OCI-LY7 (cell line): Measurements from ENCODE around the gene ANKS1B. TPM values are rescaled to one million over a fixed set of nuclear protein-coding genes. Genes with fewer than 3 reads are reported as not detected.

Experiments
- BruUV-seq: library from RNA; stranded (reverse); fragments of 400-500 nt; replicated peaks from 2 replicates; lab custom pipeline; 2021; lab: Mats Ljungman, UMichigan
- CTCF ChIA-PET: fragments of 300-600 bp; sonication (Branson Sonifier 250); formaldehyde crosslinking; loops from one replicate; lab custom pipeline; 2022; ENCODE audit warnings: antibody characterized with exemption; ENCODE audit not compliant: unreplicated experiment; lab: Charles Lee
- POLR2A ChIA-PET: fragments of 300-600 bp; sonication (Branson Sonifier 250); formaldehyde crosslinking; loops from one replicate; lab custom pipeline; 2022; ENCODE audit warnings: antibody characterized with exemption; lab: Charles Lee
- DNase-seq: peaks from one replicate; pipeline ENCODE4 v3.0.0-alpha.2; 2015; ENCODE audit warnings: low spot score
- H2AFZ ChIP-seq: fragments of 200-600 bp; sonication (generic), shearing (Covaris generic); 2 replicates; pipeline ENCODE4 v1.6.1; 2014; ENCODE audit warnings: mild to moderate bottlenecking, antibody characterized with exemption, low read length, moderate library complexity
- H3K27ac ChIP-seq: fragments of 200-600 bp; sonication (generic); 2 replicates; pipeline ENCODE4 v1.5.1; 2014; ENCODE audit warnings: mixed run types, low read depth, mild to moderate bottlenecking, moderate library complexity, low read length, inconsistent platforms; ENCODE audit not compliant: poor library complexity, severe bottlenecking
- H3K36me3 ChIP-seq: fragments of 200-600 bp; sonication (generic); 2 replicates; pipeline ENCODE4 v1.6.1; 2014; ENCODE audit warnings: mild to moderate bottlenecking, antibody characterized with exemption, low read length, moderate library complexity, mixed read lengths; ENCODE audit not compliant: insufficient read depth
- H3K4me1 ChIP-seq: fragments of 200-600 bp; sonication (generic); 2 replicates; pipeline ENCODE4 v1.5.1; 2014; ENCODE audit warnings: mild to moderate bottlenecking, low read length; ENCODE audit not compliant: insufficient read depth, poor library complexity, severe bottlenecking
- H3K4me2 ChIP-seq: fragments of 200-600 bp; sonication (generic); 2 replicates; pipeline ENCODE4 v1.6.1; 2014; ENCODE audit warnings: mild to moderate bottlenecking, low read length
- H3K4me3 ChIP-seq: fragments of 200-600 bp; sonication (generic); 2 replicates; pipeline ENCODE4 v1.5.1; 2014; ENCODE audit warnings: mild to moderate bottlenecking, low read depth, low read length; ENCODE audit not compliant: poor library complexity, severe bottlenecking
- H3K79me2 ChIP-seq: fragments of 200-600 bp; sonication (generic); 2 replicates; pipeline ENCODE4 v1.6.1; 2016; ENCODE audit warnings: low read depth, mild to moderate bottlenecking, low read length, moderate library complexity, mixed read lengths; ENCODE audit not compliant: insufficient read depth
- H3K9me2 ChIP-seq: fragments of 200-600 bp; sonication (generic); 2 replicates; pipeline ENCODE4 v1.6.1; 2016; ENCODE audit warnings: mild to moderate bottlenecking, low read length, mixed read lengths; ENCODE audit not compliant: insufficient read depth
- H3K9me3 ChIP-seq: fragments of 200-600 bp; sonication (generic); 2 replicates; pipeline ENCODE4 v1.6.1; 2014; ENCODE audit warnings: mild to moderate bottlenecking, mixed run types, low read length, mixed read lengths
- H4K20me1 ChIP-seq: fragments of 200-600 bp; sonication (generic); 2 replicates; pipeline ENCODE4 v1.6.1; 2014; ENCODE audit warnings: mild to moderate bottlenecking, antibody characterized with exemption, low read length, moderate library complexity, mixed read lengths; ENCODE audit not compliant: insufficient read depth
- CTCF ChIP-seq: fragments of 200-600 bp; sonication (generic); conservative IDR thresholded peaks from 2 replicates; pipeline ENCODE4 v1.5.1; 2014; ENCODE audit warnings: mild to moderate bottlenecking, antibody characterized with exemption, low read length, moderate library complexity, mixed read lengths
- EZH2phosphoT487 ChIP-seq: fragments of 200-600 bp; sonication (generic); IDR thresholded peaks from 2 replicates; pipeline ENCODE4 v1.6.1; 2018; ENCODE audit warnings: low read depth, borderline replicate concordance, mild to moderate bottlenecking, mixed run types, antibody characterized with exemption, low read length, moderate library complexity, mixed read lengths
- intact Hi-C: fragments of 100-400 bp; cut with micrococcal nuclease; formaldehyde crosslinking; loops from one replicate; pipeline ENCODE4 v1.10.0; 2022; ENCODE audit not compliant: unreplicated experiment
- total RNA-seq, 2 experiments: library from RNA; depleted of rRNA in 1 of 2; stranded (reverse); fragments of >200 nt in 1 of 2; shearing (Covaris generic) in 1 of 2; gene quantifications; 2 replicates each; pipeline ENCODE4 v1.2.3, GENCODE V29; 2014 to 2022

ANKS1B gene
- total RNA-seq, 2 experiments from 2014 or later = 2.9 to 6.0 TPM

GRCh38 chr12:99558109-99558508 lies 426.6 kb downstream of the ANKS1B start:
- intact Hi-C loops = no loop called here
- H3K9me2 ChIP-seq = no peaks in the 10 kb centered on the region
- no peak for DNase-seq
- no peaks in the 10 kb centered on the region for H4K20me1 ChIP-seq
- H3K27ac ChIP-seq = no peak overlapping the region
- H3K36me3 ChIP-seq = peaks cover 17% of the 10 kb centered on the region; the same call in 1 of the 2 replicates
- TF ChIP-seq EZH2phosphoT487 (no peak), CTCF (no peak)
- no peak overlapping the region for H3K4me3 ChIP-seq
- no peaks in the 10 kb centered on the region for H3K4me1 ChIP-seq
- no peaks in the 10 kb centered on the region for H3K79me2 ChIP-seq
- ChIA-PET POLR2A (interaction anchor here (1.0 to 2.0 kb wide), 2 partner anchors 10 to 162 kb away, joined by 3 to 7 read pairs; no protein-coding TSS in a partner anchor), CTCF (no interaction called here)
- BruUV-seq = no TSS peak
- peaks cover 45% of the 10 kb centered on the region for H3K9me3 ChIP-seq
- no peak overlapping the region for H2AFZ ChIP-seq
- no peak overlapping the region for H3K4me2 ChIP-seq

- CTCF ChIA-PET = no interaction called here
- intact Hi-C loops = no loop called here
Observed at GRCh38 chr12:99553461-99553860, 431.3 kb downstream of the ANKS1B start.

More at GRCh38 chr12:99553461-99553860, 431.3 kb downstream of the ANKS1B start:
- H3K36me3 ChIP-seq = peaks cover 7% of the 10 kb centered on the region; the same call in 1 of the 2 replicates
- no peak overlapping the region for H3K4me3 ChIP-seq
- no peak overlapping the region for H3K27ac ChIP-seq
- peak overlapping the region; percentile 1; the same call in 1 of the 2 replicates for H2AFZ ChIP-seq
- no peak for DNase-seq
- H3K9me2 ChIP-seq = no peaks in the 10 kb centered on the region
- TF ChIP-seq CTCF (no peak), EZH2phosphoT487 (no peak)
- no peaks in the 10 kb centered on the region for H3K79me2 ChIP-seq
- no peak overlapping the region for H3K4me2 ChIP-seq
- no peaks in the 10 kb centered on the region for H3K4me1 ChIP-seq
- H4K20me1 ChIP-seq = no peaks in the 10 kb centered on the region
- H3K9me3 ChIP-seq = peaks cover 19% of the 10 kb centered on the region; the same call in 1 of the 2 replicates
- BruUV-seq = no TSS peak
- POLR2A ChIA-PET = interaction anchor here (0.7 to 1.7 kb wide), 4 partner anchors 10 to 22 kb away, joined by 3 to 6 read pairs (median 4); no protein-coding TSS in a partner anchor
